GM18951 (cell line): ENCODE data around the gene STMP1.

ENCODE experiments used
- POLR2A ChIP-seq: IDR thresholded peaks from 4 replicates; pipeline ENCODE4 v1.6.1; 2011; ENCODE audit warnings: mild to moderate bottlenecking; ENCODE audit not compliant: insufficient read length, insufficient read depth; ENCODE audit errors: extremely low read depth
- in situ Hi-C: fragments of 300-500 bp; cut with MboI; formaldehyde crosslinking; loops from one replicate; pipeline ENCODE4 v1.12.0; 2022; ENCODE audit warnings: low sequenced_read_pairs, mixed read lengths, inconsistent platforms; ENCODE audit not compliant: unreplicated experiment

The STMP1 gene

DNA sequence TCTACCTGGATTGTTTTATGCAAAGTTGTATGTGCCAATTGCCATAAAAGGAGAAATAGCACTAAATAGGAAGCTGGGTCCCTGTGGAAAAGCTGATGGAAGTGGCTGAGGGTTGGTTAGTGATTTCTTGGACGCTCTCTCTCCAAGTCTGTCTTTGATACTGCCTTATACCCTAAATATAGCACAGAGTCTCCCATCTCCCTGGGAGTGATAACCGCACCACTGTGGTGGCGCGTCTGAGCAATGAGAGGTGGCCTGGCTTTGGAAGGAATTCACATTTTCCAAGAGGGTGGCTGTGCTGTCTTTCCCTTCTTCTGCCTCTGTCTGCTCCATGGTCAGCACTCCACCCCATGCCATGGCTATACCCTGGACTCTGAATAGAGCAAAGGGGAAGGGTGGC is 31.2 kb downstream of the STMP1 start:
- no peak for TF ChIP-seq POLR2A
- in situ Hi-C loops: no loop called here

DNA sequence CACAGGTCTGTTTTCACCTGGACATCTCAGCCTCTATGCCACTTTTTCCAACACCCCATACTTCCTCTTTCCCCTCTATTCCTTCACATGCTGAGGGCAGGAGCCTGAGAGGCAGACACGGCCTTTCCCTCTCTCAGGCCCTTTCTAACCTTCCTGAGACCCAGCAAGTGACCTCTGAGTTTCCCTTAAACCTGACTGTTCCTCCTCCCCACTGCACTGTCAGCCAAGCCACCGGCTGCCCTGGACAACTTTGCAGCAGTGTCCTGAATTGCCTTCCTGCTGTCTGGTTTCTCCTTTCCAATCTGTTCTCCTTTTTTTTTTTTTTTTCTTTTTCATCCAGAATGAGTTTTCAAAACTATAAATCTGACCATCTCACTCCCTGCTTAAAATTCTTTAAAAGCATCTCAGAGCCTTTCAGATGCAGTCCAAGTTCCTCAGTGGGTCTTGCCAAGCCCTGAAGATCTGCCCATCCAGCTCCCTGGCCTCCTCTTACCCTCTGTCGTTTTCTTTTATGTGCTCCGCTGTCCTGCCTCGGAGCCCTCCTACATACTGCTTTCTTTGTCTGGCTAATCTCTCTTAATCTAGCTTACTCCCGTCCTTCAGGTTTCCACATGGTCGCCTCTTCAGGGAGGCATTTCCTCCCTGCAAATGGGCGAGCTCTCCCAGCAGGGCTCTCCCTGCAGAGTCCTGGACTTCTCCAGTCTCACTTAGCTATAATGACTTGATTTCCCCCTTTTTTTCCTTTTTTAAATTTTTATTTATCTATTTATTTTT is 35.1 kb downstream of the STMP1 start:
- in situ Hi-C loops: no loop called here
- no peak for TF ChIP-seq POLR2A

DNA sequence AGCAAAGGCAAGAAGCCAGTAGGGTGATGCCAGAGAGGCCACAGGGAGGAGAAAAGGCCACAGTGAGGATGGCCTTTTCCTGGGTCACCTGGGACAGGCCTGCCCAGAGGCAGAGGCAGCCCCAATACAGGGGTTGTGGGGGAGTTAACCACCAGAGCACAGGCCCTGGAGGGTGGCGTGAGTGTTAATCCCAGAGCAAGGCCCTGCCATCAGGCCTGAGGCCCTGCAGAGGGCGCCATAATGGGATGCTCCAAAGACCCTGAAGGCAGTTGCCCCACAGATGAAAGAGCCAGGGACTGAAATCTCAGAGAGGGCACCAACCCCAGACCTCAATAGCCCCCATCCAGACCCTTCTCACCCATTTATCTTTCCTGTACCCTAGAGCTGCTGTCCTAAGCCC is 41.8 kb downstream of the STMP1 start:
- TF ChIP-seq POLR2A: no peak
- in situ Hi-C loops: no loop called here

DNA sequence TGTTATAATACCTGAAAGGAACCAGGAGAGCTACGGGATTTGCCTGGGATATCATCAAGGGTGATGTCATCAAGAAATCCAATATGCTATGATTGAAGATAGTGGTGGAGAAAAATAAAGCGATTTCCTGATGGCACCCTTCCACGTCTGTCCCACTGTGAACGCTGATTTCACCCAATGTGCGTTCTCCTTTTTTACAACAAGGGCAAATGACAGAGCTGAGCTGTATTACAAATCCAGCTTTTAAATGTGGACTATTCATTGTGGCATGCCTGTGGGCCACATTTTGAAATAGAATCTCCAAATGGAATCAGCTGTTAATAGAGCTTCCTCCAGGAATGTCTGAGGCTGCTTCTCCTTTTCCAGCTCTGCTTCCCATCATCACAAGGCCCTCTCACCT is 42.4 kb downstream of the STMP1 start:
- TF ChIP-seq POLR2A: no peak
- in situ Hi-C loops: no loop called here

DNA sequence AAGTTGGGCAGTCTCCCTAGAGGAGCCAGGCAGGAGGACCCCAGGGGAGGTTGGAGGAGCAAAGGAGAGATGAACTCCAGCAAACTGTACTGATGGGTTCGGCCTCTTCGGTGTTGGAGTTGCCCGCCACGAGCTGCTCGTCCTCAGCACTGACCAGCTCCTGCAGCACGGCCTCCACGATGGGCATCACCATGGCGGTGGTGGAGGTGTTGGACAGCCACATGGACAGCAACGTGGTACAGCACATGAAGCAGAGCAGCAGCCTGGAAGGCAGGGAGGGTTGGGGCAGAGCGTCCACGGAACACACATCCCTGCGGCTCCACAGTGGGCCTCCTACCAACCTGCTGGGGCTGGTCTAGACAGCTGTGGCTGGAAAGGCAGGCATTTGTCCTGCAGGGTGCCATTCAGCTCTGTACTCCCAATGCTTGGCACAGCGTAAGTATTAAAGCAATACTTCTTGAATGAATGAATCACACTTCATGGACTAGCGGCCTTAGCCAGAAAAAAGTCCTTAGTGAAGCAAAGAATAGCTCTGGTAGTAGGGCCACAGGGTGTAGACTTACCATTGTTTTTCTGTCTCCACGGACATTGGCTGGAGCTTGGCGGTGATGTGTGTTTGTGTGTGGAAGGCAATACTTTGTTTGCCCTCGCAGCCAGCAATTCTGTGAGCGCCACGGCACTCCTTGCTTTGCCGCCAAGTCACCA is 43.9 kb downstream of the STMP1 start:
- no peak for TF ChIP-seq POLR2A
- in situ Hi-C loops: no loop called here

DNA sequence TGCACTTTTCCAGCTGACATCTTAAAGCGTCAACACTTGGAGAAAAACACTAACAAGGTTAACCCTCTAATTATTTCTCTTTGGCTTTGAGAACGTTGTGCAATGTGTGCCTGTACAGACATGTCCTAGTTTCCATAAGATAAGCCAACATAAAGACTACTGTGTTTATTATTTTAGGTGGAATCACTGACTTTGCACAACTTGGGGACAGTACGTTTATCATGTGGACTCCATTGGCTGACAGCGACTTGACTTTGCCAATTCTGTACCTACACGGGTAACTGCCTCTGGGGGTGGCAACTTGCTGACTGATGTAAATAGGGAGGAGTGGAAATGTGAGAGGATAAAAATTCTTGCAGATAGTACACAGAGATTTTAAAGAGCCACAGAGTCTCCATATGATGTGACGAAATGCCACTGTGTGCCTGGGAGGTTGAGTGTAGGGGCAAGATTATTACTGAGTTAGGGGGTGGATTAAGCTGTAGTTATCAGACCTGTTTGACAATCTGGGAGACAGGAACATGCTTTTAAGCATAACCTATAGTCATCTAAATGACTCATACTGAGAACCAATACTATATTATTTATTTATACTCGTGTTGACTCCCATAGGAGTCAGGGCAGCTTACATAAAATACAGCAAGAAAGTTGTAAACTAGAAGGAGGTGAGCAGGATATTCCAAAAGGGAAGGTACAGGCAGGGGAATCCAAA is 44.7 kb downstream of the STMP1 start:
- TF ChIP-seq POLR2A: no peak
- in situ Hi-C loops: no loop called here

DNA sequence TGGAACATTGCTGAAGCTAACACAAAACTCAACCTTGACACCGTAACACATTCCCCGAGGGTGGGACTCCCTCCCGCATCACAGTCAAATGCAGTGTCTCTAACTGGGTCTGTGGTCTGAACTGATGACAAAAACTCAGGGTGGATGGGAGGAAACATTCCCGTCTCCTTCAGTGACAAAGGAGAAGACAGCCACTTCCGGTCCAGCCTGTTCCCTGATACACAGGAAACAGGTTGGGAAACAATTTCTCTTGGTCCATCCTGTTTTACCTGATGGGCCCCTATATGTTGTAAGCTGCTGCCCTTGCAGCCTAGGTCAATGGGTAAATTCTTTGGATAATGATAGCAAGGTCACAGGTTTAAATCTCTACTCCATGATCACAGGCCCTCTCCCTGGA is 45.3 kb downstream of the STMP1 start:
- in situ Hi-C loops: no loop called here
- TF ChIP-seq POLR2A: no peak

DNA sequence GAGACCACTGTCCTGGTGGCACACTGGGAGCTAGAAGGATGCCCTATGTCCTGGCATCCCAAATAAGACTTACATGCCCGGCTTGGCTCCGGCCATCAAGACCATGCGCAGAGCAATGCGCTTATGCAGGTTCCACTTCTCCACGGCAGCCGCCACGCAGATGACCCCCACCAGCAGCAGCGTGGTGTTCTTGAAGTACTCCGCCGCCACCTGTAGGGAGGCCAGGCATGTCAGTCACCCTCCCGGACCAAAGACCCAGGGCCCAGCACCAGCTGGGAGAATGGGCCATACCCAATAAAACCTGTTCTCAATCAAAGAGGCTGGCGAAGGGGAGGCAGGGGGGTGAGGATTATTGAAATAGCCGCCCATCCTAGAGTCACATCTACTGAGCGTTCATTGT is 45.7 kb downstream of the STMP1 start:
- no peak for TF ChIP-seq POLR2A
- in situ Hi-C loops: no loop called here

DNA sequence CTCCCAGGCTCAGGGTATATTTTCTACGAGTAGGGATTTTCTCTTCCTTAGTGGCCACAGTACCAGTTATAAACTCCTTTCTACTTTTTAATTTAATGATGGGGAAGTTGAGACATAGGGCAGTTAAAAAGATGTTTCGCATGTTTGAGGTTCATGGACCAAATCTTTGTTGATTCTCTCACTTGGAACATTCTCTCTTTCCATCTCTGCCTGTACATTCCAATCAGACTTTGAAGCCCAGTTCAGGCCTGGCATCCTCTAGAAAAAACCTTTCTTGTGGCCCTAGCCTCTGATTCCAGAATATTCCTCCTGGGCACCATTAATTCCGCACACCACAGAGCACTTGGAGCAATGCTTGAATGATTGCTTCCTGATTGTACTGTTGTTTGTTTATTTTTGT is 47.2 kb downstream of the STMP1 start:
- in situ Hi-C loops: no loop called here
- no peak for TF ChIP-seq POLR2A

DNA sequence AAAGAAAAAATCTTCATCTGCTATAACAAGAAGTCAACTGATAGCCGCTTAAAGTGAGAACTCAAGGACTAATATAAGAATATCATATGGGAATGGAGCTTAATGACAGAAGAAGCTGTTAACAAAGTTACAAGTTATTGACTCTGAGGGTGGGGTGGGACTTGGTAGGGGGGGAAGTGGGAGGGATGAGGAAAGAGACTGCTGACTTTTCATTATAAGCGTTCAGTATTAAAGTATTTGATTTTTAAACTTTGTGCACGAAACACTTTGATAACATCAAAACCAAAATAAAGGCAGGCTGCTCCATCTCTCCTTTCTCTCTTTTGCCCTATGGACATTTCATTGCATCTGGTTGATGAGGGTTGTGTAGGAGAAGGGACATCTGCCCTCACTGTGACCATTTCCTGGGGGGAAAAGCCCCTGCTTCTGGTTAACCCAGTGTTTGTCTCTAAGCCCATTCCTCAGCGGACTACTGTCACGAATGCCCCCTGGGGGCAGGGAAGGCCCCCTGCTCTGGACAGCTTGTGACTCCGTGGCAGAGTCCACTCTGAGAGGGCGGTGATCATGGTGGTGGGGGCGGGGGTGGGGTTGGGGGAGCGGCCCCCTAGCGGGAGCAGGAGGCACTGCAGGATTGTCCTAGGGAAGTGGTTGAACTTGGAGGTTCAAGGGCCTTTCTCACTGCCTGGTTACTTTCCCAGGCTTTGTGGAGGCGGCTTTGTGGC is 48.3 kb downstream of the STMP1 start:
- TF ChIP-seq POLR2A: no peak
- in situ Hi-C loops: no loop called here

DNA sequence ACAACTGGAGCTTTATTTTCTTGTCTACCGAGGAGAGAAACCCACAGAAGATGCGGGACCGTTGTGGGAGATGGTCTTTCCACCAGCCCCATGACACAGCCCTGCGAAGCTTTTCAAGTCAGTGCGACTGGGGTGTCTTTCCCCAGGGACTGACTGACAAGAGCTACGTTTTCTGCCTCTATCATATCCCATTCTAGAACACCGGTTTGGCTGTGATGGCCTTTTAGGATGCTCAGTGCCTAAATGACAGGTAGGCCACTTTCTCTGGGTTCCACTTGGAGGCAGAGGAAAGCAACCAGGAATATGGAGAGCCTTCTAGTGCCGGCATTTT is 48.8 kb downstream of the STMP1 start:
- TF ChIP-seq POLR2A: no peak
- in situ Hi-C loops: no loop called here

DNA sequence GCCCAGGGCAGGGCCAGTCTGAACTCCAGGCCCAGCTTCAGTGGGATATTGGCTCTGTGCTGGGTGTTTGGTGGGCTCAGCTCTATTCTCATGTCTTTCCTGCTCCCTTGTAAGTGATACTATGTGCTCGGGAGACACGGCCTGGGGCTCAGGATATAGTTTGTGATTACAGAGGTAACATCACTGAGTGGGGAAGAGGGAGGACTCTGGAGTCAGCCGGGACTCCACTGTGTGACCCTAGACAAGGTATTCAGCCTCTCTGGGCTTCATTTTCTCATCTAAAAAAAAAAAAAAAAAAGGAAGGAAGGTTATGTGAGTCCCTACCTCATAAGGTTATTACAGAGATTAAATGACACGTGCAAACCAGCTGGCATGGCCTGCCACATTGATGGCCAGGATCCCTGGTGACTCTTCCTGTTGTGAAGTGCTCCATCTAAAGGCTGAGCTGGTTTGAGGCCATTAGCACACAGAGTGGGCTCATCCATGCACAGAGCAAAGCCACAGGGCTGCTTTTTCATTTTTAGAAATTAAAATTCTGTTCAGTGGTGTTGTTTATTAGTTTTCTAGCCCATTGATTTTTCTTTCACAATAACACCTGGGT is 50.0 kb downstream of the STMP1 start:
- no peak for TF ChIP-seq POLR2A
- in situ Hi-C loops: no loop called here

DNA sequence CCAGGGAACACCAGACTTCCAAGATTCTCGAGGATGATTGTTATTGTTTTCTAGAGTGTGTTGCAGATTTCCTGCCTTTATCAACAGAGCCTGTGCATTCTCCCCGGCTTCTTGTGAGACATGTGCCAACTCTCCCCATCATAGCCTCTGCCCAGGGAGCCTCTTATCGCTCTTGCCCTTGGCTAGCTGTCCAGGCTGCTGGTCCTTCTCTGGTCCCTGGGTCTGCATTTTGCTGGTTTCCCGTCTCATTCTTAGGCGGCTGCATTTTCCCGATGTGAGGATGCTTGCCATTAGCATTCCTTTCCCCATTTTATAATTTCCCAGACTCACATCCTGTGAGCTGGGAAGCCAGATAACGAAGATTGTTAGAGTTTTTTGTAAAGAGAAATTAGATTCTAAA is 50.5 kb downstream of the STMP1 start:
- in situ Hi-C loops: no loop called here

More for the DNA sequence above, 50.5 kb downstream of the STMP1 start:
- no peak for TF ChIP-seq POLR2A
